GM03348 (cell line): ENCODE measurements around the gene SUSD5.

Source experiments
- DNase-seq: peaks from one replicate; pipeline ENCODE4 v3.0.0; 2012; ENCODE audit warnings: low spot score

SUSD5 gene

DNA sequence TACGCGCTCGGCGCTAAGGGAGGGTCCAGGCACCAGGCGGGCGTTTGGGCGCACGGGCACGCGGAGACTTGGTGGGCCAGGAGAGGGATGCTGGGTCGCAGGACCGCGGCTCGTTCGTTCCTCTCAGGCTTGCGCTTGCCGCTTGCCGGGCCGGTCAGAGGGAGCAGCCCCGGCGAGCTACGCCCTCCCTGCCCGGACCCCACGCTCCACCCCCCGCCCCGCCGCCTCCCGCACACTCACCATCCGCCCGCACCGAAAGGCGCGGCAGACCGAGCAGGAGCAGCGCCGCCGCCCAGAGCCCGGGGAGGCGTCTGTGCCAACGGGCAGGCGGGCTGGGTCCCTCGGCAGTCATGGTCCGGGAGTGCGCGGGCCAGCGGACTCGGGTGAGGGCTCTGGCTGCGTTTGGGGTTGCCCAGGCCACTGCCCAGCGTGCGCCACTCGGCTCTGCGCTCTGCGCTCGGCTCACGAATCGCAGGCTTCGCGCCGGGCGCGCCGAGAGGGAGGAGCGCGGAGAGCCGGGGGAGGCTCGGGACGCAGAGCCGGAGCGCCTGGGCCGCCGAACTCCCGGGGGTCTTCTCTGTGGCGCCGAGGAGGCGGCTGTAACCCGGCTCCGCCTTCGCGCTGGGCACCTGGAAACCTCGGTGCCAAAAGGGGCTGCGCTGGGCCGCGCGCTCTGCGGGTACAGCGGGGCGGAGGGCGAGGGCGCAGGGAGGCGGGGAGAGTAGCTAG lies at the start of gene SUSD5:
Gene SUSD5 (minus strand): TSS at position 365 of the 729 bp plus-strand sequence. CDS start 13 bp downstream, at position 352.
- DNase-seq = peak; percentile 28

DNA sequence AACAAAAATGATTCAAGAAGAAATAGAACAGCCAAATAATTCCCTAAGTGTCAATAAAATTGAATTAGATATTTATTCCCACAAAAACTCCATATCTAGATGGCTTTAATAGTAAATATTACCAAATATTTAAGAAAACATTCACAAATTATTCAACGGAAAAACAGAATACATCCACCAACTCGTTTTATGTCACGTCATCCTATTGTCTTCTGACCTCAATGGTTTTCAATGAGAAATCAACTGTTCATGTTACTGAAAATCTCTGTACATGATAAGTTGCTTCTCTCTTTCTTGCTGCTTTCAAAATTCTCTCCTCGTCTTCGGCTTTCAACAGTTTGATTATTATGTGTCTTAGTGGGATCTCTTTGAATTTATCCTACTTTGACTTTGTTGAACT lies 41.5 kb upstream of the SUSD5 start:
- no peak for DNase-seq

DNA sequence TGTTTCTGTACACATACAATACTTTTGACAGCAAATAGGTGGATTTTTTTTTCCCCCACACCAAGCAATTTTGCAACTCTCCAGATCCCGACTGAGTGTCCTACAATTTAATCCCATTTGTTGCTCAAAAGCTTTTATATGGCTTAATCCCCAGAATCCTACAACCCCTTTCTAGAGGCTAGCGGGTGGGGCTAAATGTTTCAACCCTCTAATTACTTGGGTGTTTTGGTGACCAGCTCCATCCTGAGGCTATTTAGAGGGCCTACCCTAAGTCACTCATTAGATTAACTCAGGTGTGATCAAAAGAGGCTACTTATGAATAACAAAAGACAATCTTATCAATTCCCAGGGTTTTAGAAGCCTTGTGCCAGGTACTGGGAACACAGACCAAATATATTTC lies 37.6 kb upstream of the SUSD5 start:
- no peak for DNase-seq

DNA sequence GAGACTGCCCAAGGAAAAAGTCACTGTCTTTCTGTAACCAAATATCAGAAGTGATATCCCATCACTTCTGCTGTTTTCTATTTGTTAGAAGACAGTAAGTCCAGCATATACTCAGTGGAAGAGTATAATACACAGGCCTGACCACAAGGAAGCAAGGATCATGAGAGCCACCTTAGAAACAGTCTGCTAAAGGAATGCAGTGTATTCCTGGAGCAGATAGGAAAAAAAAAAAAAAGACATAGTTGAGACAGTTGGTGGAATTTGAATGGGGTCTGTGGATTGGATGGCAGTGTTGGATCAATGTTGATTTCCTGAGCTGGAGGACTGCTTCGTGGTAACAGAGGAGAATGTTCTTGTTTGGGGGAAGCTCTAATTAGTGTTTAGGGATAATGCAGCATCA lies 32.1 kb upstream of the SUSD5 start:
- no peak for DNase-seq

DNA sequence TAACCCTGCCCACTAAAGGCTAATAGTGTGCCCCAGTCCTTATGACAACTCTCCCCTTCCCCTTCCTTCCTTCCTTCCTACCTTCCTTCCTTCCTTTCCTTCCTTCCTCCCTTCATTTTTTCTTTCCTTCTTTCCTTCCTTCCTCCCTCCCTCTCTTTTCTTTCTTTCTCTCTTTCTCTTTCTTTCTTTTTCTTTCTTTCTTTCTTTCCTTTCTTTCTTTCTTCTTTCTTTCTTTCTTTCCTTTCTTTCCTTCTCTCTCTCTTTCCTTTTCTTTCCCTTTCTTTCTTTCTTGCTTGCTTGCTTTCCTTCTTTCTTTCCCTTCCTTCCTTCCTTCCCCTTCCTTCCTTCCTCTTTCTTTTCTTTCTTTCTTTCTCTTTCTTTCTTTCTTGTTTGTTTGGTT lies 28.2 kb upstream of the SUSD5 start:
- DNase-seq = no peak

DNA sequence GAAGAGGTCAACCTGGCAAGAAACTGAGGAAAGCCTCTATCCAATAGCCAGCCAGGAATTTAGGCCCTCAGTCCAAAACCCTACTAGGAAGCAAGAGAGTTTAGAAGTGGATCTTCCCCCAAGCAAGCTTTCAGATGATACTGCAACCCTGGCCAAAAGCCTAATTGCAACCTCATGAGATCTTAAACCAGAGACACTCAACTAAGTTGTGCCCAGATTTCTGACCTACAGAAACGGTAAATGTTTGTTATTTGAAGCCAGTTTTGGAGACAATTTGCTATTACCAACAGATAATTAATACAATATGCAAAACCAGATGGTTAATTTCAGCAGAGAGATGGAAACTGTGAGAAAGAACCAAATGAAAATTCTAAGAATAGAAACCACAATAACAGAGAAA lies 21.7 kb upstream of the SUSD5 start:
- no peak for DNase-seq

DNA sequence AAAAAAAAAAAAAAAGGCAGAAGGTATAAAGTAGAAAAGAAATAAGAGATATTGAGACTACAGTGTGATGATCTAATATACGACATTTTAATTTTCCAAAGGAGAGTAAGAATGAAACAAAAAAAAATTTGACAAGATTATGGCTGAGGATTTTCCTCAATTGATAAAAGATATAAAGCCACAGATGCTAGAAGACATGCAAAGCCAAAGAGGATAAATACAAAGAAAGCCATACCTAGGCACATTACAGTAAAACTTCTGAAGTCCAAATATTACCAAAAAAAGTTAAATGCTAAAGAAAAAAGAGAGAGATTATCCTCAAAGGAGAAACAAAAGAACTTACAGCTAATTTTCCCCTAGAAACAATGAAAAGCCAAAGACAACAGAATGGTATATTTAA lies 20.3 kb upstream of the SUSD5 start:
- no peak for DNase-seq

DNA sequence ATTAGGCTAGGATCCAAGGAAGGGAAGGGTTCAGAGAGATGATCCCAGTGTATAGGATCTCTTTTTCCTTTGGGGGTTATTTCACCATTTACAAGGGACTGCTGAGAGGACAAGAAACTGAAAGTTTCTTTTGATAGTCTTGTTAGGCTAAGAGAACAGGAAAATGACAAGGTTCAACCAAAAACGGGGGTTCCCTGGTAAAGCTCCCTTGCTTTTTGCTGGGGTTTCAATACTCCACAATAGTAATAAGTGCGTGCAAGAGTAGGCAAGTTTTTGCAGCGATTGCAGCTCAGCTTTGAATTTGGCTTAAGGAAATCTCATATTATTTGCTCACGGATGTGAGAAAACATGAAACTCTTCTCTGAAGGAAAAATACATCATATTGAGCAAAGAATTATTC lies 18.8 kb upstream of the SUSD5 start:
- no peak for DNase-seq

DNA sequence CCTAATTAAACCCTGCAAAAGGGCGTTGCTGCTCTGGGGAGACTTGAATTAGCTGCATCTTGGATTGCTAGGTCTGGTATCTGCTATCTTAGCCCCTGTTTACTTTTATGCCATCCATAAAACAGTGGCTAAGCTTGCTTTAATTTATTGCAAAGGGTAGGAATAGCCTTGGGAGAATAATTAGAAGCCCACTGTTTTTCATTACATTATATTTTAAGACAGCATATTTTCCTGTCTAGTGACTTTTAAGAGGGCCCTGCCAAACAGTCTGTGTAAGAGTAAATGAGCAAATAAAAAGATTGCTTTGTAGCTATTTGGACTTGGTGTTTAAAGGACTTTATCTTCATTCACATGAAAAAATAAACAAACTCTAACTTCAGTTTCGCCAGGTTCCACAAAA lies 17.4 kb upstream of the SUSD5 start:
- DNase-seq = no peak

DNA sequence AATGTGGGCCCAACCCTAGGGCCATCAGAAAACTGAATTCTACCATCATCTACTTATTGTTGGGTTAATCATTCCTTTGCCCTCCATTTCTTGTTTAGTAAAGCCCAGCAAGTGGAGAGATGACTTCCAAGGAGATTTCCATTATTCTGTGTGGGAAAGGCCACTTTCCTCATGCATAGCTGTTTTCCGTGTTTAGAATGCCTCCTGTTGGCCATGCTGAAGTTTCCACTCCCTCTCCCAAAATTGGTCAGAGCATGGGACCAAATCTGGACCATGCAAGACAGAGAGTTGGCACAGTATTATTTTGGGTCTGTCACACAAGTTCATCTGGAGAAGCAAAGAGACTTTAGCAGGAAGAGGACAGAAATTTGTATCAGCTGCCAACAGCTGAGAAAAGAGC lies 15.3 kb upstream of the SUSD5 start:
- DNase-seq = no peak

DNA sequence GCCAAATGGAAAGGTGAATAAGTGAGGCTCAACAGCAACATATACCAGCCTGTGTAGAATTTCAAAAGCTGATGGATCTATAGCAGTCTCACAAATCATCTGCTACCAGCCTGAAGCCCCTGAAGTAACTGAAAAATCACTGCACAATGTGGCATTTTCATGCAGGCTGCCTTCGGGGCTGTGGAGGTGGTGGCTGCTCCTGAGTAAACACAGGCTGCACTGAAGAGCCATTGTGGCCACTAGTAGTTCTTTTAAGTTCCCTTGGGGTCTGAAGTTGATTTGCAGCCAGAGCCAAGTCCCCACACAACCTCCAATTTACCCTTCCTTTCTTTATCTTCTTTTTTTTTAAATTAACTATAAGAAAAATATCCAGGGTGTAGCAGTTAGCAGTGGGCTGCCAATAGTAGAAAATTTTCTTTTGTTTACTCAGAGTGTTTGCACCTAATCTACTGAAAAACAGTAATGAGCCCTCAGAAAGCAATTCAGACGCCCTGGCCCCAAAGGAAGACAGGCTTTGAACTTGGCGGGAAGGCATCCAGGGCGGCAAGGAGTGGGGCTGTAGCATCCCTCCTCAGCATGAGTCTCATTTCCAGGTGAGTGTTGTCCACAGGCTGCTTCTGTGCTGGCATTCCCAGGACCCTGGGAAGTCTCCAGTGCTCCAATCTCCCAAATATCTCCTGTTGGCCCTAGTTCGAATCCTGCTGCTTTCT lies 13.3 kb upstream of the SUSD5 start:
- no peak for DNase-seq

DNA sequence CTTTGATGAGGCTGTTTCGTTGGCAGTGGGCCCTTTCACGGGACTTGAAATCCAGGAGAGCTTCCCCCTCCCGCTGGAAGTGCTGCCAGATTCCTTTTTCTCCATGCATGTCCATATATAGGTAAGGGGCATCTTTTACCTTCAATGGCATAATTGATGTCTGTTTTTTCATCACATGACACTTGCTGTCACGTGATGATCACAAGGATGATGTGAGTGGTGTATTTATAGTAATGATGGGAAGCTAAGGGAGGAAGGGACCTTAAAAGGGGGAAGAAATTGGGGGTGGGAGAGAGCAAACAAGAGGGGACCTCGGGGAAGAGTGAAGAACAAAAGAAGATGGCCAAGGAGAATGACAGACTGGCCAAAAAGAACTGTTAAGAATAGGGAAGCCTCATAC lies 11.3 kb upstream of the SUSD5 start:
- DNase-seq = no peak

DNA sequence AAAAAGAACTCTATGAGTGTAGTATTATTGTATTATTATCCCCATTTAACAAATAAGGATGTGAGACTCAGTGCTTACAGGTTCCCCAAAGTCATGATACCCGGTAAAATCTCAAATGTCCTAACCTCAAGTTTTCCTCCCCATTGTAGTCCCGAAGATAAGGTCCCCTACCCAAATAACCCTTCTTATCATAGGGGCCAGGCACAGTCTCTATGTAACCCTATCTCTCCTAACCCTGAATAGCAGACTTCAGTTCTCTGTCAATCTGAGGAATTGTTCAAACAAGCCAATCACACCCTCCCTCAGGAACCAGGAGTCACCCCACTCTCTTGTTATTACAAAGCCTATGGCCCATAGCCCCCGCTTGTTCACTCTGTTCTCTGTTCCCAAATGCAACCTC lies 10.5 kb upstream of the SUSD5 start:
- no peak for DNase-seq

DNA sequence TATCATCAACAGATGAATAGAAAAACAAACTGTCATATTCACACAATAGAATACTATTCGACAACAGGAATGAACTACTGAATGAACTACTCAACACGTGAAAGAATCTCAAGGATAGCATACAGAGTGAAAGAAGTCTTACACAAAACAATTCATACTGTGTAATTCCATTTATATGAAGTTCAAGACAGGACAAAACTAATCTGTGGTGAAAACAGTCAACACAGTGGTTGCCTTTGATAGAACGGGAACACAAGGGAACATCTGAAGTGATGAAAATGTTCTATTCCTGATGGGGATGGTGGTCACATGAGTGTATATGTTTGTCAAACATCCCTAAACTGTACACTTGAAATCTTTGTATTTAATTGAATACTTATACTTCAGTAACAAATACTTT lies 2.6 kb upstream of the SUSD5 start:
- DNase-seq = no peak

DNA sequence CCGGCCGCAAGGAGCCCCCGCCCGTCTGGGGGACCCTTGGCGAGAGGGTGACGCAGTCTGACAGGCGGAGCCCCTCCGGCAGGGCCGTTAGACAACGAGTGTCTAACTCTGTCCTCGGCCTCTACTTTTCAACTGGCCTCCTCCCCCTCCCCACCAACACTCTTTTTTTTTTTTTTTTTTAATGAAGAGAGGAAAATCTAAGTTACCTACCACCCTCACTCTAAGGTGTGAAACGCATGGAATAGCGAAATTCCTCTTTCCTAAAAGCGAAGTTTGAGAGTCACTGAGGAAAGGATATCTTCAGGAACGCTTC lies 521 bp upstream of the SUSD5 start:
- DNase-seq = no peak

DNA sequence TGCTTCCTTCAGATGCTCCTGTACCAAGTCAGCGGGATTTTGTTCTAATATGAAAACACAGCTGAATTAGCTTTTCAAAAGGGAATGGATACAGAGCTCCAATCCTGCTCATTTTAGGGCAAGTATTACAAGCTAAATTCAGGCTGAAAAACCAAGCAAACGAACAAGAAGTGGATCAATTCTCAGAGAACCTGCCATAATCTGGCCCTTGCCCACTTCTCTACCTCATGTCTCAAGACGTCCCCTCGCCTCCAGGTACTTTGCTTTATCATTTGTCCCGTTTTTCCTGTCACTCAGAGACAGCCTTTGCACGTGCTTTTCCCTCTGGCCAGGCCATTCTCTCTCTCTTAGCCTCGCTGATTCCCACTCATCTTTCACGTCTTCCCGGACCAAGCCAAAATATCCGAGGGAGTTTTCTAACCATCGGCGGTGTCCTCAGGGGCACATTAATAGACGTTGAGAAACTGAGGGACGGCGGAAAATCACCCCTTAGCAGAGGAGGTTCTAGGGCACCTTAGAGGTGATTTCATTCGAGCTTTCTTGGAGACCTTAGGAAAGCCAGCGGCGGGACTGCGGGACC lies 654 bp downstream of the SUSD5 start:
- no peak for DNase-seq

DNA sequence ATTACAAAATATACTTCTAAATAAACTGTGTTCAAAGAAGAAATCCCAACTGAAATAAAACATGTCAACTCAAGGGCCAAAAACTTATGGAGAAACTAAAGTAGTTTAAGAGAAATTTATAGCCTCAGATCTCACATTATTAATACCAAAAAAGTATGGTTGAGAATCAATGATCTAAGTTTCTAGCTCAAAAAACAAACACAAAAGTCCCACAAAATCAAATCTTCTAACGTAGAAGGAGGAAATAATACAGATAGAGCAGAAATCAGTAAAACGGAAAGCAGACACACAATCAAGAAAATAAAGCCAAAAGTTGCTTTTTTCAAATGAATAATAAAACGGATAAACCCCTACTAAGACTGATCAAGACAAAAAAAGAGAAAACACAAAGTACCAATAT lies 2.9 kb downstream of the SUSD5 start:
- DNase-seq = no peak

DNA sequence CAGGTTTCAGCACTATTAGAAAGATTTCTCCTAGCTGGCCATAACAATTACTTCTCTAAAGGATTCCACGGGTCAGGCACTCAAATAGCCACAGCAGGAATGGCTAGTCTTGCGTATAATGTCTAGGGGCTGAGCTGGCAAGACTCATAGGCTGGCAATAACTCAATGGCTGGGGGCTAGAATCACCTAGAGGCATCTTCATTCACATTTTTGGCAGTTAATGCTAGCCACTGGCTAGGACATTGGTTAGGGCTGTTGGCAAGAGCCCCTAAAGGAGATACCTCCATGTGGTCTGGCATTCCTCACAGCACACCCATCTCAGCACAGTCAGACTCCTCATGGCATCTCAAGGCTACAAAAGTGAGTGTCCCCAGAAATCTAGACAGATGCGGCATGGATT lies 6.2 kb downstream of the SUSD5 start:
- no peak for DNase-seq

DNA sequence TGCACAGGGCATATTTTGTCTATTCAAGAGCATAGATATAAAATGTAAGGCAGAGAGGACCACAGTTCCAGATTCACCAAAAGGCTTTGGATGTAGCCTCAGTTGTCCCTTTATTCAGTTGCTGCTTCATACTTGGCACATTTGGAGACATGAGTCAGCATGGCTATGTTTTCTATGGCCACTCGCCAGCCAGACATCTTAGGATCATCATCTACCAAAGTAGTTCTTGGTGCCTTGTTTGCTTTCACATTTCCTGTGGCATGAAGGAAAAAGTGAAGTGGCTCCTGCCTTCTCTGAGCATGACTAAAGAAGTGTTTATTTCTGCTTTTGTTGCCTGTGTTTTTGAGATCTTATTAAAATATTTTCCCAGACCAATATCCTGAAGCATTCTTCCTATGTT lies 7.2 kb downstream of the SUSD5 start:
- peak; percentile 24 for DNase-seq

DNA sequence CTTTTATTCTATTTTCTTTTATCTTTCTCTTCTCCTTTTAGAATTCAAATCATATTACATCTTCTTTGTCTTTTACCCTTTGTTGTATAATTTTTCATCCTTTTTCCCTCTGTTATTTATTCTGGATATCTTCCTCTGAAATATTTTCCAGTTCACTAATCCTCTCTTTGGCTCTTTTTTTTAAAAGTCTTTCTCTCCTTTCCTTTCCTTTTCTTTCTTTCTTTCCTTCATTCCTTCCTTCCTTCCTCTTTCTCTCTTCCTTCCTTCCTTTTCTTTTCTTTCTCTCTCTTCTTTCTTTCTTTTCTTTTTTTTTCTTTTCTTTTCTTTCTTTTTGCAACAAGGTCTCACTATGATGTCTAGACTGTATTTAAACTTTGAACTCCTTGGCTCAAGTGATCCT lies 9.3 kb downstream of the SUSD5 start:
- no peak for DNase-seq

DNA sequence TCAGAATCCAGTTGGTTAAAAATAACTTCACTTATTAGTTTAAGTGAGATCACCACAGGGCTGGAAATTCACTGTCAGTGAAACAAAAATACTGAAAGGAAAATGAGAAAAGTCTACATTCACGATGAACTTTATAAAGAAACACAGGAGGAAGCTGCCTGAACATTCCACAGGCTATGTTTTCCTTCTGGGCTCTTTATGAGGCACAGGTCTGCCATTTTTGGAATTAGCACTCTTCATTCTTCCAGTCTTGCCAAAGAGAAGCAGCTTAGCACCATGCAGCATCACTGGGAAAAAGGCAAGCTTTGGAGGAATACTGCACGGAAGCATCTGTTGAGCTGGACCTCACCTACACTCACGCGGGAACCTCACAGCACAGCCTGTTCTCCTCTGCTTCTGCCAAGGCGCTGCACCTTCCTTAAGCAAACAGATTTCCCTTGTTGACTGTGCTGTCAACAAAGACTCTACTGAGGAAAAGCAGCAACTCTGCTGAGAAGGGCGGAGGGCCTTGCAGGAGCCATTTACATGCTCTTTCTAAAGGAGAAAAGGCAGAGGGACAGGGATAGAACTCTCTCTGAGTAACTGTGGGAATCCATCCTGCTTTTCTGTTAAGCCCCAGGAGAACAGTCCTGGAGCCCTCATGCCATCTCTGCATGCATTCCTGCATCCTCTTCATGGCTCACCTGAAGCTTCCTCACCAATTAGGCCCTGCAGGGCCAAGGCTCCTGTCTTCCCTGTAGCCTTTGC lies 15.7 kb downstream of the SUSD5 start:
- DNase-seq = no peak

DNA sequence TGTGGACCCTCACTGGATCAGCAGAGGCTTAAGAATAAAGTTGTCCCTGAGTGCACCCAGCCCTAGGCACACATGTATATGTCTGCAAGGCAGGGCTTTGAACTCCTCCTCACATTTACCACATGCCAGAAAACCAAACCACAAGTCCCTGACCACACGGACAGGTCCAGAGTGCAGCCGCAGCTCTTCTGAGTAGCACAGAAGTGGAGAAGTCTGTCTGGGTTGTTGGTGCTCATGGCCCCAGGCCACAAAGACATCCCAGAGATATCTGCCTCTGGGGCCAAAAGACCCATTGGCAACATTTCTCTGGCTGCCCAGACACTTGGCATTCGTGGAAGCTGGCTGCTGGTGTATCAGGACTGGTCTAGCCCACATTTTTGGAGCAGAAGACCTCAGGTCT lies 17.4 kb downstream of the SUSD5 start:
- no peak for DNase-seq

DNA sequence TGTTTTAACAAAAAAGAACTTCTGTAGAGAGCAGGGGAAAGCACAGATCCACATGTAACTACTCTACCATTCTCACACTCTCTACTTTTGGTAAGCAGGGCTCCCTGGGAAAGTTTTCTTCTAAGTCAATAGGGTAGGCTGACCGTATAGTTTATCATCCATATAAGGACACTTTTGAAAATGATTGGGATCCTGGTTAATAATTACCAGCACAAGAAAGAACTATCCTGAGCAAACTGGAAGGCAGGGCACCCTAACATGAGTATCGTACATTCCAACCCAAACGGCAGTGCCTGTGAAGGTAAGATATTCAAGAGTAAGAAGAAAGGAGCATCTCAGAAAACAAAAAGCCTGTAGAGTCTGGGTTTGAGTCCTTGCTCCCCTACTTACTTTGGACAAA lies 22.1 kb downstream of the SUSD5 start:
- DNase-seq = no peak
